DLD1 (cell line): ENCODE results near the gene RAD51AP2.

Experiments used
- in situ Hi-C: cut with HindIII; loops from 2 replicates; pipeline ENCODE4 v1.10.0; 2017; ENCODE audit warnings: low sequenced_read_pairs

Gene RAD51AP2

GRCh38 chr2:17471979-17472378 lies 46.3 kb downstream of the RAD51AP2 start:
- in situ Hi-C loops = no loop called here

GRCh38 chr2:17470855-17471641 lies 47.2 kb downstream of the RAD51AP2 start:
- in situ Hi-C loops = no loop called here

- in situ Hi-C loops = no loop called here
Observed at GRCh38 chr2:17461087-17461475, 57.2 kb downstream of the RAD51AP2 start.
